TTC549 (cell line): ENCODE results near the gene JPH2.
"Not testable (repeated sequence)": the region's sequence is repeated elsewhere in the genome, so short reads cannot be mapped to it uniquely, and the experiment has no call there.

Experiments
- FAIRE-seq: peaks from 2 replicates; lab custom pipeline; 2012; peaks lifted over from hg19 to GRCh38; lab: Jason Lieb, UNC

The JPH2 gene

DNA sequence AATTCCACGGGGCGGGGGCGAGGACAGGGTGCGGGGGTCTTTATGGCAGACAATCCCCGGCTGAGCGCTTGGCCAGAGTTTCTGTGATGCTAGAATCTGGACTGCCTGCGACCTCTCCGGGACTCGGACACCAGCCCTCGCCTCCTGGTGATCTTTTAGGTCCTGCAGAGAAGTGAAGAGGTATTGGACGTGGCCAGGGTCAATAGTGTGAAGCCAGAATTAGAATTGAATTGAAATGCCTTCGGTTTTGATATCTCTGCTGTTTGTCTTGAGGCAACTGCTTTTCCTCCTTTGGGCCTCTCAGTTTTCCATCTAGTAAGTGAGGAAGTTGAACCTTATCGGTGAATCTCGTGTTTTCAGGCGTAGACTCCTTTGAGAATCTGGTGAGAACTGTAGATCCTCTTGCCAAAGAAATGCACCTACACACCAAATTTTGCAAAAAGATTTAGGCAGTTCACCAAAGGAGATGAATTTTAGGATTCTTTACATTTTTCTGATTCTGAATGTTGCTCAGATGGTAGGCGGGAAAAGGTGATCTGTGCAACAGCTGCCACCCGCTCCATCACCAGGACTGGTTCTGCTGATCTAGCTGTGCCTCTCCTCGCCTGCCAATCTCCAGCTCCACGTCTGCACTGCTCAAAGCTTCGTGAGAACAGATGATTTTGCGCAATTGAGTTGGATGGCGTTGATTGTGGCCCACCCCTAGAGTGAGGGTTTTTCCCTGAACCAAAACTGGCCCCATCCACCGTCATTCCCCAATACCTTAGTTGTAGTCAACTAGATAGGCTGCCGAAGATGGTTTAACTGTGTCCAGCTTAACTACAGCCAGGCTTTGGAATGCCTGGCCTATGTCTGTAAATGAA is 24.4 kb upstream of the JPH2 start:
- no peak for FAIRE-seq

GRCh38 chr20:44210406-44211176 is 23.6 kb upstream of the JPH2 start, which contains the start of gene OSER1:
Gene OSER1 (minus strand): TSS chr20:44210771. CDS start chr20:44206957, 3,814 bp downstream.
- peak; percentile 23 for FAIRE-seq

DNA sequence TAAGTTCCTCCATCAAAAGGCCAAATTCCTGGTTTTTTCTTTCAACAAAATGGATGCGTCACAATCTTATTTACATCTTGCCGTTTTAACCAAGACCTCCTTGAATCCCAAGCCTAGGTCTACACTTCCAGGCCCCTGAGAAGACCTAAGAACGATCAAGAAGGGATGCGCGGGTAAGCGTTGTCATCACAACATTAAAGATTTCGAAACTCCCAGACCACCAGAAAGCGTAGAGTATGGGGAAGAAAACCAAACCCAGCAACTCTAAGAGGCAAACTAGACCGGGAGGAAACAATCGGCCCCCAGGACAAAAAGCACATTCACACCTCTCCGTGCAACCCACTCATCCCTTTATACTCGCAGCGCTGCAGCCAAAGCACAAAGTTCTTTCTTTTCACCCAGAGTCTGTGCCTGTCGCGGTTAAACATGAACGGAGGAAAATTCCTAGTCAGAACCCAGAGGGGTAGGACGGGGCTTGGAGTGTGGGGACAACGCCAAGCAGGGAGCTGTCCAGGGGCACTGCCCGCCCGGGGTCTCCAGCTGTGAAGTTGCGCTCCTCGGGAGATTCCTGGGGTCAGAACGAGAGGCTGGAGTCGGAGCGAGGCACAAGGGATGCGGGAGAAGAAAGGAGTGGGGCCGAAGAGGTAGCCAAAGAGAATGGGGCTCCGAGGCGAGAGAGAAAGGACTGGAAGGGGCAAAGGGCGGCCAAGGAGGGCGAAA is 22.9 kb upstream of the JPH2 start:
- no peak for FAIRE-seq

DNA sequence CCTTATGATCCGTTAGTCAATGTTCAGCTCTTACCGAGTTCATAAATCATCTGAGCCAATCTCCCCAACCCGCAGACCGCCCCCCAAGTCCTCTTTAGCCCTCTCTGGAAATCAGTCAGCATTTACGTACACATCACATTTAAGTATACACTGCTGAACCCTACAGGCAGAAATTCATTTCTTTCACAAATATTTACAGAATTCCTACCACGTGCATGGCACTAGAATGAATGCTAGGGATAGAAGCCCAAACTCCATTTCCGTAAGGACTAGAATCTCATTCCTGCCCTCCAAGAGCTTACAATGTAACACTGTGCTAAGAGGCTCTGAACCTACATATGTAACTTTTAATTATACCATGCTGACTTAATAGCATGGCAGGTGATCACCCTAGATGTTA is 21.8 kb upstream of the JPH2 start:
- no peak for FAIRE-seq

GRCh38 chr20:44208165-44208564 is 21.2 kb upstream of the JPH2 start:
- FAIRE-seq = no peak

DNA sequence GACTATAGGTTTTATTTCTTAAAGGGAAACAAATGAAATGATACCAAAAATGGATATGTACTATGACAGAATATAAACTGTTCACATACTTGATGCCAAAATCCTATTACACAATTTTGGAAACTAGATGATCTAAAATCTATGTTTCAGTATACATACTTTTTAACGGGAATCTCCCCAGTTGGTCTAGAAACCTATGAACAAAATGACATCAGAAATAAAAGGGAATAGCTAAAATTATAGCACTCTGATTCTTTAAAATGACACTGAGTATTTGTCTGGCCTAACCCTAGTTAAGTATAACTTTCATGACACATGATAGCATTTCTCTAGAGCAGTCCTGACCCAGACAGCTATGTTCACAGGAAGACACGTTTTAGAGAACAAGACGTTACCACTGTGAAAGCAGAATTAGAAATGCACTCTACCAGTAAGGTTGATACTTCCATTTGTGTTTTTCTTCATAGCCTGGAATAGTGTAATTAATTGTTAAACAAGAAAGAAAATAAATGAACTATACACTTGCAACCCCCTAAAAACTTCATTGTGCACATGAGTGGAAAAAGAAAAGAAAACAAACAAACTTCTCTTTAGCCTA is 20.2 kb upstream of the JPH2 start:
- no peak for FAIRE-seq

DNA sequence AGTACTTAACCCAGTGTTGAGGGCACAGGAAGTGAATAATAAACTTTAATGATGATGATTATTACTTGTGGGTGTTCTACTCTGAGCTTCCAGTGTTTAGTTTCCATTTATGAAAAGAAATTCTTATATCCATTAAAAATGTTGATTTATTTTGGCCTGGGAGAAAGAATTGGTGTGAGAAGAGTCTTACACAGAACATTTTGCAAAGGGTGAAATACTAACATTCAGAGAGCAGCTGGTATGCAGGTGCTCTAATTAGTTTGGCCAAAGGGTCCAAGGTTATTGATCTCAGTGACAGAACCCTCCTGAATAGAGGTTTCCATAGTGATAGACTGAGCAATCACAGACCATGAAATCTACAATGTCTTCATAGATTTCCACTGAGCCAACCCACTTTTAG is 19.1 kb upstream of the JPH2 start:
- FAIRE-seq = no peak

DNA sequence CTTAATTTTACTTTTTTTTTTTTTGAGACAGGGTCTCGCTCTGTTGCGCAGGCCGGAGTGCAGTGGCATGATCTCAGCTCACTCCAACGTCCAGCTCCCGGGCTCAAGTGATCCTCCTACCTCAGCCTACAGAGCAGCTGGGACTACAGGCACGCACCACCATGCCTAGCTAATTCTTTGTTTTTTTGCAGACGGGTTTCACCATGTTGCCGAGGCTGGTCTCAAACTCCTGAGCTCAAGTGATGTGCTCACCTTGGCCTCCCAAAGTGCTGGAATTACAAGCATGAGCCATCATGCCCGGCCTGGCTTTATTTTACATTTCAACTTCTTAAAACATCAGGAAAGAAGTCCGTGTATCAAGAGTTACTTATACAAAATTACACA is 17.8 kb upstream of the JPH2 start:
- FAIRE-seq = no peak

DNA sequence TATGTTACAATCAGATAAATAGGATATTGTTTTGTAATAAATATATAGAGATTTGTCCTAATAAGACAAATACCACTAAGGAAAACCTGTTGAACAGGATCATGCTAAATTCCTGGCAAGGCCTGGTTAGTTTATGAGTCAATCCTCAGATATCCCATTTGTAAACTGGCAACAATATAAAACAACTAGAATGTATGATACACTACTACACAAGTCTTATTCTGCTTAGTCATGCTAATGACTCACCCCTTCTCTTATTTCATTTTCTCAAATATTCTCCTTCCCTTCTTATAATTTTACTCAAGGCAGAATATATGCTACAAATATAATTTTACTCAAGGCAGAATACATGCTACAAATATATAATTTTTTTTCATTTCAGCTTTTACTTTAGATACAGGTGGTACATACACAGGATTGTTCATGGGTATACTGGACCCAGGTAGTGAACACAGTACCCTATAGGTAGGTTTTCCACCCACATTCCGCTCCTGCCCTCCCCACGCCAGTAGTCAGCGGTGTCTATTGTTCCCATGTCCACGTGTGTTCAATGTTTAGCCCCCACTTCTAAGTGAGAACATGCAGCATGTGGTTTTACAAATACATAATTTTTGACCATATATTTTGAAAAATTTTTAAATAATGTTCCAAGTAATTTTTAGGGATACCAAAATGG is 17.3 kb upstream of the JPH2 start:
- FAIRE-seq = no peak

DNA sequence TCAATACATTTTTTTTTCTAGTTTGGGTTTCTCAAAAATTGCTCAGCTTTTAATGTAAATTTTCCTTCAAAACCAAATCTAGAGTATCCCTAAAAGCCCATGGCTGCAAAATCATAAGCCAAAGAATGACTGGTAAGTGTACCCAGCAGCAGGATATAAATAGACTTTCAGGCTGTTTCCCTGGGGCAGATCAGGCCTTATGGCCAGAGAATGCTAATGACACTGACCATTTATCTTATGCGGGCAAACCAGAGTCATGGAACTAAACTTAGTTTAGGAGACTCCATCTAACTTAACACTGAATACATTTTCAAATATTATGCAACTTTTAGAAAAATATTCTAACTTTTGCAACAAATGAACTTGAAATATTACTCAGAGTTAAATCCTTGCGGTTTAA is 16.2 kb upstream of the JPH2 start:
- no peak for FAIRE-seq

- no peak for FAIRE-seq
Observed at GRCh38 chr20:44200983-44201382, 14.0 kb upstream of the JPH2 start.

DNA sequence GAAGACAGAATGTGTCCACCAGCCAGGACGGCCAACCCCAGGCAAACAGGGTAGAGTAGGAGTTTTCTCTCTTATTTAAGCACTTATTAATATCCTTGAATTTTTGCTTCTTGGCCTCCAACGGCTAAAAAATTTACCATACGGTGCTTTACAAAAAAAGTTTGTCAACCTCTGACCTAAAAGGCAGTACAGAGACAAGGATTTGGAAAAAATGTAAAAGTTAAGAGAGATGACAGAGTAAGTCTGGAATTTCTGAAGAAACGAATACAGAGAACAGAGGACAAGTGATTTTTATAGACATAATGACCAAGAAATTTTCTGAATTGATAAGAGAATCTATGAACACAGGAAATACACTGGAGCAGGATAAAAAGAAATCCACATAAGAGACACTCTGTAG is 13.4 kb upstream of the JPH2 start:
- FAIRE-seq = no peak

DNA sequence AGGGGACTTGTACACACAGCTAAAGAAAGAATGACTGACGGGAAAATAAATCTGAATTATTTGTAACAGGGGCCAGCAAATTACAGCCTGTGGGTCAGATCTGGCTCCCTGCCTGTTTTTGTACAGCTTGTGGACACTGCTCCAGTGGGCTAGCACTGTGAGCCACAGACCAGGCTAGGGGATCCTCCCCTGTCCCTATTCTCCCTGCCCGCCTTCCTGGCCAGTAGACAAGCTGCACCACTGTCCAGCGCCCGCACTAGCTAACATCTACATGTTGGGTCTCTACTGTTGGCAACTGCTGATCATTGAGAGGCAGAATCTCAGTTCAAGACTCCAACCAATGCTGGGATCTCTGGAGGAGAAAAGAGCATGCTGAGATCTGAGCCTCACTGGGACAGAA is 12.9 kb upstream of the JPH2 start:
- FAIRE-seq = no peak

DNA sequence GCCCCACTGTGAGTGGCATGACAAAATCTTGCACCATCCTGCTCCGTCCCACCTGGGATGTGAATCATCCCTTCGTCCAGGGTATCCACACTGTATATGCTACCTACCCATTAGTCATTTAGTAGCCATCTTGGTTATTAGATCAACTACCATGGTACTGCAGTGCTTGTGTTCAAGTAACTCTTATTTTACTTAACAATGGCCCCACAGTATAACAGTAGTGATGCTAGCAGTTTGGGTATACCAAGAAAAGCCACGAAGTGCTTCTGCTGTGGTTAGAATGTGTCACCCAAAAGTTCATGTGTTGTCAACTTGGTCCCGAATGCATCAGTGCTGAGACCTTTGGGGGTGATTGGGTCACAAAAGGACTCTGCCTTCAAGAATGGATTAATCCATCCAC is 11.9 kb upstream of the JPH2 start:
- FAIRE-seq = no peak

- FAIRE-seq = no peak
Observed at GRCh38 chr20:44196271-44196670, 9.3 kb upstream of the JPH2 start.

DNA sequence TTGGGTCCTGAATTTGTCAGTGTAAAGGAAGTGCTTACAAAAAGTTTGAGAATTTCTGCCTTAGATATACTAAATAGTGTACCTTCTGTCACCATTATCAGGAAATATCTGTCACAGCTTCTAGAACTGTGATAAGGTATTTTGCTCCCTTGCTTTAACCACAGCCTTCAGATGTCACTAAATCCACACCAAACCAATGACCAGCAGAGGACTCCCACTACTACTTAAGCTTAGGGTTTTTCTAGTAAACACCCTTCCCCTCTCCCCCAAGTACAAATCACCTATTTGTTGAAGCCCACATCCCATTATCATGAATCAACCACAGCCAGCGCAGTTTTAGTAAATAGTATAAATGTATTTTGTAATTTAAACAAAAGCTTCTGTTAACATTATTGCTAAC is 8.6 kb upstream of the JPH2 start:
- FAIRE-seq = no peak

GRCh38 chr20:44193801-44194200 is 6.8 kb upstream of the JPH2 start:
- no peak for FAIRE-seq

GRCh38 chr20:44191640-44192039 is 4.7 kb upstream of the JPH2 start:
- FAIRE-seq = not testable (repeated sequence)

DNA sequence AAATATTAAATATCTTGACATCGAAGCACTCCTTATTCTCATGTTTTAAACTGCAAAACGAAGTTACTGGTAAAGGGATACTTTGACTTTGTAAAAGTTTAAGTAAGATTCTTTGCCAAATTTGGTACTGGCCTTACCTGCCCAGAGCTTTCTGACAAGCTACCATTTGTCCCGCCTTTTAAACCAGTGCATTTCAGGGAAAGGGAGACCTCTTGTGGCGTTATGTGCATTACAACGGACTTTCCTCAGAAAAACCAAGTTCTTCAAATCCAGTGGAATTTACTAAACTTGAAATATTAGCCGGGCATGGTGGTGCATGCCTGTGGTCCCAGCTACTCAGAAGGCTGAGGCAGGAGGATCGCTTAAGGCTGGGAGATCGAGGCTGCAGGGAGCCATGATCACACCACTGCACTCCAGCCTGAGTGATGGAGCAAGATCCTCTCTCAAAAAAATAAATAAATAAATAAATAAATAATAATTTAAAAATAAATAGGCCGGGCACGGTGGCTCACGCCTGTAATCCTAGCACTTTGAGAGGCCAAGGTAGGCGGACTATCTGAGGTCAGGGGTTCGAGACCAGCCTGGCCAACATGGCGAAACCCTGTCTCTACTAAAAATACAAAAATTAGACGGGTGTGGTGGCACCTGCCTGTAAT is 3.3 kb upstream of the JPH2 start:
- not testable (repeated sequence) for FAIRE-seq

DNA sequence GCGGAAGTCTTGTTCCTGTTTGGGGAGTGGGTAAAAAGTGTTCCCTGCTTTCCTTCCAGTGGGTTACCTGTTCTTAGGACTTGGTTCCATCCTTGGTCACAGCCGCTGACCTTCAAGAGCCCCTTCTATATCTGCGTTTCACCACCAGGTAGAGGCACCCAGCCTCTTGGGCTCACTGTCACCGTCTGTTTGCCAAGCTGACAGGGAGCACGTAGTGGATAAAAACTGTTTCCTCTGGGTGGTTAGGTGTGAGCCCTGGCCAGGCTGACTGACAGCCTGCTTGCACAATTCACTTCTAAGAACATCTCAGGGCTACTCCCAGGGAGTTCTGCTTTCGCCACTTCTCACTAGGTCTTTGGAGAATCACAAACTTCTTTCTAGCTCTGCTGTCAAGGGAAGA is 1.8 kb upstream of the JPH2 start:
- FAIRE-seq = no peak
